Breast epithelium (tissue), 4 donors: ENCODE results near the gene MAP7. TPM values are rescaled to one million over a fixed set of nuclear protein-coding genes. Genes with fewer than 3 reads are reported as not detected.

Source experiments
- DNase-seq, 2 donors: peaks; one replicate each; pipeline ENCODE4 v3.0.0-alpha.2; 2019; ENCODE audit warnings: low spot score in 2 of 2
- H3K27ac ChIP-seq, 2 donors: fragments of 200-600 bp; sonication (generic) in 1 of 2; one replicate each; pipeline ENCODE4 v1.5.1; 2016 to 2019; ENCODE audit warnings: mild to moderate bottlenecking in 1 of 2
- H3K27me3 ChIP-seq, 2 donors: fragments of 200-600 bp; sonication (generic) in 1 of 2; one replicate each; pipeline versions ENCODE4 v1.5.1 to v1.6.0; 2017 to 2019; ENCODE audit warnings: control low read depth in 1 of 2, mild to moderate bottlenecking in 1 of 2
- H3K36me3 ChIP-seq: fragments of 200-600 bp; one replicate; pipeline ENCODE4 v1.5.1; 2019
- H3K4me1 ChIP-seq, 2 donors: fragments of 200-600 bp; sonication (generic); one replicate each; pipeline ENCODE4 v1.5.1; 2016 to 2019; ENCODE audit warnings: control low read depth in 1 of 2
- H3K4me3 ChIP-seq, 3 donors: fragments of 200-600 bp; sonication (generic); 1 replicate in 2 of 3; 2 replicates in 1 of 3; pipeline ENCODE4 v1.5.1; 2016 to 2019; ENCODE audit warnings: mild to moderate bottlenecking in 3 of 3, moderate library complexity in 2 of 3
- H3K9me3 ChIP-seq, 2 donors: fragments of 200-600 bp; sonication (generic) in 1 of 2; one replicate each; pipeline ENCODE4 v1.5.1; 2016 to 2019; ENCODE audit warnings: control low read depth in 1 of 2
- POLR2A ChIP-seq: fragments of 450-650 bp; IDR thresholded peaks from one replicate; pipeline ENCODE4 v1.6.1; 2016; ENCODE audit warnings: antibody characterized with exemption, mild to moderate bottlenecking, moderate library complexity
- POLR2AphosphoS5 ChIP-seq, 3 donors: sonication (generic); formaldehyde crosslinking; IDR thresholded peaks; one replicate each; pipeline ENCODE4 v1.6.1; 2017; ENCODE audit warnings: antibody characterized with exemption in 3 of 3
- intact Hi-C: fragments of 100-400 bp; cut with DNase I; formaldehyde crosslinking; loops from one replicate; pipeline ENCODE4 v1.15.1; 2023; ENCODE audit warnings: low total_unique reads
- total RNA-seq, 3 donors: library from RNA; depleted of rRNA; stranded (reverse); fragments of >200 nt; gene quantifications; one replicate each; pipeline ENCODE4 v1.1.0, GENCODE V29; 2016
- TF ChIP-seq, protein P1 (sequence below), 3 donors: fragments of 450-650 bp; IDR thresholded peaks; one replicate each; pipeline ENCODE4 v1.5.1; 2016 to 2017; ENCODE audit warnings: antibody characterized with exemption in 3 of 3, mild to moderate bottlenecking in 3 of 3, moderate library complexity in 3 of 3

Gene MAP7
- total RNA-seq, 3 donors from 2014 or later: 14.2 to 42.4 (median 16.4) TPM

DNA sequence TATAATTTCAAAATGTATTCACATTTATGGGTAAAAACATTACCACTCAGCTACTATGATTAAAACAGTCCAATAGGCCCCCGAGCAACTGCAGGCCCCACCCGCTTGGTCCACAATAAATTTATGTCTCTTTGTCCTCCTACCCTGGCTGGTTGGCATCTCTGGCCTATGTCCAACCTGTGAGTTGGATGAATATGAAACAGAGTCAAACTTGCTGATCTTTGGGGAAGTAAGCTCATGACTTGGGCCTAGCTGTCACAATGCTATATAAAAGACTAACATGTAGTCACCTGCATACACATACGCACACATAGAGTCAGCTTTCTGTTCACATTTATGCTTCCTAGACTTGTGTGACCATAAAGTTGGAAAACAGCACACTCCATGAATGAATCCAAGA, 20.5 kb downstream of the MAP7 start:
- no peak overlapping the region for H3K27ac ChIP-seq
- TF ChIP-seq POLR2AphosphoS5 (IDR thresholded peaks at IDR 0.05) (no peak), POLR2A (no peak)
- TF ChIP-seq, protein P1, sequence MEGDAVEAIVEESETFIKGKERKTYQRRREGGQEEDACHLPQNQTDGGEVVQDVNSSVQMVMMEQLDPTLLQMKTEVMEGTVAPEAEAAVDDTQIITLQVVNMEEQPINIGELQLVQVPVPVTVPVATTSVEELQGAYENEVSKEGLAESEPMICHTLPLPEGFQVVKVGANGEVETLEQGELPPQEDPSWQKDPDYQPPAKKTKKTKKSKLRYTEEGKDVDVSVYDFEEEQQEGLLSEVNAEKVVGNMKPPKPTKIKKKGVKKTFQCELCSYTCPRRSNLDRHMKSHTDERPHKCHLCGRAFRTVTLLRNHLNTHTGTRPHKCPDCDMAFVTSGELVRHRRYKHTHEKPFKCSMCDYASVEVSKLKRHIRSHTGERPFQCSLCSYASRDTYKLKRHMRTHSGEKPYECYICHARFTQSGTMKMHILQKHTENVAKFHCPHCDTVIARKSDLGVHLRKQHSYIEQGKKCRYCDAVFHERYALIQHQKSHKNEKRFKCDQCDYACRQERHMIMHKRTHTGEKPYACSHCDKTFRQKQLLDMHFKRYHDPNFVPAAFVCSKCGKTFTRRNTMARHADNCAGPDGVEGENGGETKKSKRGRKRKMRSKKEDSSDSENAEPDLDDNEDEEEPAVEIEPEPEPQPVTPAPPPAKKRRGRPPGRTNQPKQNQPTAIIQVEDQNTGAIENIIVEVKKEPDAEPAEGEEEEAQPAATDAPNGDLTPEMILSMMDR (IDR thresholded peaks at IDR 0.05): no peak
- no peaks in the 10 kb centered on the region for H3K36me3 ChIP-seq
- intact Hi-C loops: no loop called here
- H3K9me3 ChIP-seq: no peaks in the 10 kb centered on the region
- no peak for DNase-seq
- no peak overlapping the region for H3K4me3 ChIP-seq
- H3K4me1 ChIP-seq: peaks cover 0 to 5% of the 10 kb centered on the region in 2 donors
- H3K27me3 ChIP-seq: no peaks in the 10 kb centered on the region

DNA sequence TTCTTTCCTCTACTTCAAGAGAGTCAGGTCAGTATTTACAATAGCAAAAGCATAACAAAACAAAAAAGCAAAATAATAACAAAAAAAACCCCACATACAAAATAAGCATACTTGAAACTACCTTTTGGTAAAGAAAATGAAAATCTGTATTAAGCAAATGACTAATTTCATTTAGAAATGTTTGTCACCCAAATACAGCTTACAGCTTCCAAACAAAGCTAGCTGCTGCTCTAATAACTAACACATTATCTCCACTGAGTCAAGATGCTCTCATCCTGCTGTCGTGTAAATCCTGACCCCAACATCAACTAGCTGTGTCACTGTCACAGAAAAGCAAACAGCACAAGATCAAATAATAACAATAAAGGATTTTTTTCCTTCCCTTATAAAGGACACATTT, 21.7 kb downstream of the MAP7 start:
- TF ChIP-seq POLR2AphosphoS5 (IDR thresholded peaks at IDR 0.05) (no peak), POLR2A (no peak)
- TF ChIP-seq, protein P1 (IDR thresholded peaks at IDR 0.05): no peak
- Histone ChIP-seq H3K9me3 (no peaks in the 10 kb centered on the region), H3K36me3 (no peaks in the 10 kb centered on the region), H3K27ac (no peak overlapping the region), H3K4me3 (no peak overlapping the region), H3K4me1 (peaks cover 0 to 5% of the 10 kb centered on the region in 2 donors), H3K27me3 (no peaks in the 10 kb centered on the region)
- no peak for DNase-seq
- intact Hi-C loops: no loop called here

DNA sequence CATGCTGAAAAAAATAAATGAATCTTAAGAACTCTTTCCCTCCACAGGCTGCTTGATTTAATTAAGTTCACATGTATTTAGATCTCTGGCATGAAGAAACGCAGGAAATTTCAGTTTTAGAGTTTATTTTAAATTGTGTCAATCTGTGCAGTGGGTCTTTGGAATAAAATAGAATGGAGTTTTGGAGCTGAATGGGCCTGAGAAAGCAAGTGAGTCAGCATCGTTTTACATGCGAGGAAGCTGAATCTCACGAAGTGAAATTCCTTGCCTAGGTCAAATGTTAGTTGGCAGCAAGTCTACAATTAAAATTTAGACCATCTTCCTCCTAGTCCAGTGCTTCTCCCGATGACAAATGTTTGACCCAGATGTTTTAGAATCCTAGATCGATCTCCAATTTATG, 22.4 kb downstream of the MAP7 start:
- no peaks in the 10 kb centered on the region for H3K27me3 ChIP-seq
- H3K9me3 ChIP-seq: no peaks in the 10 kb centered on the region
- no peak overlapping the region for H3K27ac ChIP-seq
- H3K4me3 ChIP-seq: no peak overlapping the region
- peaks cover 0 to 5% of the 10 kb centered on the region in 2 donors for H3K4me1 ChIP-seq
- intact Hi-C loops: no loop called here
- H3K36me3 ChIP-seq: no peaks in the 10 kb centered on the region
- no peak for DNase-seq
- TF ChIP-seq, protein P1 (IDR thresholded peaks at IDR 0.05): no peak
- TF ChIP-seq POLR2AphosphoS5 (IDR thresholded peaks at IDR 0.05): no peak
- no peak for TF ChIP-seq POLR2A

DNA sequence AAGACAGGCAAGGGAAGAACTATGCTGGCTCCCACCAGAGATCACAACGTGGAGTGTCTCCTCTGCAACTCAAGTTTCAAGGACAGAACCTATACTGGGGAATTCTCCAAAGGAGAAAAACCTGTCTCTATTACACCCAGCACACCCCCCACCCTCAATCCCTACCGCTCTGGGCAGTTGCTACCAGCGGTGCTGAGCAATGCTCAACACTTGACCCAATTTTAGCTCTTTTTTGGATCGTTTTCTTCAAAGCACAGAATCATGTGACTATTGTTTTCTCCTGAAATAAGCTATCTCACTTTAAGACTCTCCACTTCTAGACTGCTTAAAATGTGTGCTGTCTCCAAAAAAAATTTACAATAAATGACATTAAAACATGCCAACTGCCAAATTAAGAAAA, 23.3 kb downstream of the MAP7 start:
- Histone ChIP-seq H3K9me3 (no peaks in the 10 kb centered on the region), H3K4me1 (peaks cover 0 to 5% of the 10 kb centered on the region in 2 donors), H3K27ac (no peak overlapping the region), H3K36me3 (no peaks in the 10 kb centered on the region), H3K27me3 (no peaks in the 10 kb centered on the region), H3K4me3 (no peak overlapping the region)
- intact Hi-C loops: no loop called here
- no peak for TF ChIP-seq POLR2AphosphoS5 (IDR thresholded peaks at IDR 0.05)
- TF ChIP-seq POLR2A: no peak
- TF ChIP-seq, protein P1 (IDR thresholded peaks at IDR 0.05): no peak
- DNase-seq: no peak

DNA sequence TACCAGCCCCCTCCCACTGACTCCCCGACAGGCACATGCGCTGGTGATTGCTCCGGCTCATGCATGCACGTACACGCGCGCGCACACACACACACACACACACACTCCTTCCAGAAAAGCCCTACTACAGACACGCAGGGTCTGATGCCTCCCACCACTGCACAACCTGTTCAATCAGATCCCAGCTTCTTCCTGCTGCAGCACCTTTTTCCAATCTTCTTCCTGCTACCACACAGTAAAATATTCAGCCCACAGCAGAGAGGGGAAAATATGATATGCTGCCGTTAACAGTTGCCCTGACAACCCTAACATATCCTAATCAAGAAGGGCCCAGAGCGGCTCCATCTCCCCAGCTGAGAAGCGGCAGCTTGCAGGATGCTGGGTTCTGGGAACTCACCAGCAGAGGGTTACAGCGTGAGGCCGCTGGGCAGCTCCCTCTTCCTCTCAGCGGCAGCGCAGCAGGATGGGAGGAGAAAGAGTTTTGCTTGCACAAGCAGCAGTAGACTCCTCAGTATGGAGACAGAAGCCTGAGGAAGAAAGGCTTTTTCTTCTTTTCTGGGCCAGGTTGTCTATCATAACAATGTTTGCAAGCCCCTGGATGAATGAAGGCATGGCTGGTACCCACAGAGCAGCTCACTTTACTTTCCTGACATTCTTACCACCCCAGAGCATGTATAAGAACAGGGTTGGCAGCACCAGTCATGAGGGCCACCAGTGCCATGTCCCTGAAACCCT, 23.9 kb downstream of the MAP7 start:
- no peak overlapping the region for H3K27ac ChIP-seq
- intact Hi-C loops: no loop called here
- no peaks in the 10 kb centered on the region for H3K27me3 ChIP-seq
- TF ChIP-seq, protein P1 (IDR thresholded peaks at IDR 0.05): no peak
- TF ChIP-seq POLR2AphosphoS5 (IDR thresholded peaks at IDR 0.05) (no peak), POLR2A (no peak)
- H3K9me3 ChIP-seq: no peaks in the 10 kb centered on the region
- peaks cover 0 to 5% of the 10 kb centered on the region in 2 donors for H3K4me1 ChIP-seq
- H3K36me3 ChIP-seq: no peaks in the 10 kb centered on the region
- peak overlapping the region in 1 of 3 donors; percentile 35 for H3K4me3 ChIP-seq
- peak in 1 of 2 donors; percentile 31 for DNase-seq
